IPS-18c (cell line): ENCODE results near the gene TBC1D2B.

Experiments
- H3K4me3 ChIP-seq: 2 replicates; pipeline ENCODE4 v1.7.0; 2013; ENCODE audit warnings: low read depth, mild to moderate bottlenecking, low read length, moderate library complexity; ENCODE audit not compliant: insufficient read depth
- H3K9me3 ChIP-seq: one replicate; pipeline ENCODE4 v1.6.1; 2013; ENCODE audit warnings: mild to moderate bottlenecking, low read length, moderate library complexity; ENCODE audit not compliant: control insufficient read depth, insufficient read depth

Gene TBC1D2B

DNA sequence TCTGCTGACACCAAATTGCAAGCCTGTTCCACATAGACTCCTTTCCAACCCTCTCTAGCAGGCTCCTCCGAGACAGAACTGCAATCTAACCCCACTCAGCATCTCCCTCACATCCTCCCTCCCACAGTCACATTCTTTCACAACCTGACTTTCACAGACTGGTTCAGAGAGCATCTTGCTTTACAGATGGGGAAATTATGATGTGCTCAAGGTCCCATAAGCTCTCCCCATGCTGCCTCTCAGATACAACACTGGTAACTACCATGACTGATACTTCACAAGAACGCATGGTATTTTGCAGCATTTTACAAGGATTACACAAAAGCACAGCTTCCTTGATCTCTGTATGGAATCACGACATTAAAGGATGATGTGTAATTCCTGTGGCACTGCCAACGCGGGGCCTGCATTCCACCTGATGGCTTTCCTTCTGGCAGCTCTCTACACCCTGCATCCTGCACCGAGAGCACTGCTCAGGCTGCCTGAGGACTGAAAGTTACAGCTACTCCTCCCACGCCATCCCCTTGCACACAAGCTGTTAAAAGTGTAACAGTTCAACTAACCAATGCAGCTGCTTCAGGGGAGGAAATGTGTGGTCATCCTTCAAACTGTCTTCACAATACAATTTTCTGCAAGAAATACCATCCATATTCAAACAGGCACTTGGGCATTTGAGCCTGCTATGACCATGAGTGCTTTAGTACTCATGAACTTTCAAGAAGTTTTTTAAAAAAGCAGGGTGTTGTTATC, 27.6 kb downstream of the TBC1D2B start:
- Histone ChIP-seq H3K9me3 (no peaks in the 10 kb centered on the region), H3K4me3 (no peak overlapping the region)

DNA sequence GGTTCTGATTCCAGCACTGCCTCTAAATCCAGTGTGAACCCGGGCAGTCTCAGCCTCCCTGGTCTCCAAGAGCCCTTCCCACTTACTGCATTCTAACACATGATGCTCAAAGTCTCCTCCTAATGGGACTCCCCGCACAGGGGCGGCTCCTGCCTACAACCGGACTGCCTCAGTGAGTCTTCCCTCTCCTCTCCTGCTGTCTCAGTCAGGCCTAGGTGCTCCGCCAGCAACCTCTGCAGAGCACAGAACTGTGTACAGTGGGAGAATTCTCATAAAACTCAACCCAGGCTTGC, 28.9 kb downstream of the TBC1D2B start:
- Histone ChIP-seq H3K9me3 (no peaks in the 10 kb centered on the region), H3K4me3 (no peak overlapping the region)

DNA sequence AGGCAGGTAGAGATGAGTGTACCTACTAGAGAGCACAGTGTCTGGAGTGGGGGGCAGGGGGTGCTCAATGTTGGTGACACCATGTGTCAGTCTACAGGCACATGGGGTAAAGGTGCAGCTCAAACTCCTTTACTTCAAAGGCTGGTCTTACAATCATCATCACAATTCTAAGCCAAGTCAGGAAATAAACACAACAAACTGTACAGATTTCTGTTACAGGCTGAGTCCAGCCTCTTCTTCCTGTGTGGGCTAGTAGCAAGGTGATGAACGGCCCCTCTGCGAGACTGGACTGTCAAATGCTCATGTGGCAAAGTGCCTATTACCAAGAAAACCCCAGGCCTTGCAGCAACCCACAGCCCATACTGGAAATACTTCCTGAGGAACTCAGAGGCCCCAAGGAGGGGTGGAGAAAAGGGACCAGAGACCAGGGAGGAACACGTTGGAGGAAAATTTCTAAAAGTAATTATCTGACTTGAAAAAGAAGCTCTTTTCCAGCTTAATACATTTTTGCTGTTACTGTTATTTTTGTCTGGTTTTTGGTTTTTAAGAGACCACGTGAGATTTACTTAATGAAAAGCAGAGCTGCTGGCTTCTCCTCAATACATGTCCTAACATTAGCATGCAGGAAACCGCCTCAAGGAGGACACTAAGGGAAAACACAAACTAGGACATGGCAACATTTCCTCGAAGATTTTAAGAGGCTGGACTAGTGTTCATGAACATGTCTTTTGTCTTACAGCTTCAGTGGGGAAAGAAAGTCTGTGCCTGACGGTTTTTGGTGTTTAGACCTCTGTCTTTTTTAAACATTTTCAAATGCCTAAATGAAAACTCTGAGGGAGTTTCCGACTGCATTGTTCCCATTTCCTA, 29.5 kb downstream of the TBC1D2B start:
- Histone ChIP-seq H3K4me3 (no peak overlapping the region), H3K9me3 (no peaks in the 10 kb centered on the region)

DNA sequence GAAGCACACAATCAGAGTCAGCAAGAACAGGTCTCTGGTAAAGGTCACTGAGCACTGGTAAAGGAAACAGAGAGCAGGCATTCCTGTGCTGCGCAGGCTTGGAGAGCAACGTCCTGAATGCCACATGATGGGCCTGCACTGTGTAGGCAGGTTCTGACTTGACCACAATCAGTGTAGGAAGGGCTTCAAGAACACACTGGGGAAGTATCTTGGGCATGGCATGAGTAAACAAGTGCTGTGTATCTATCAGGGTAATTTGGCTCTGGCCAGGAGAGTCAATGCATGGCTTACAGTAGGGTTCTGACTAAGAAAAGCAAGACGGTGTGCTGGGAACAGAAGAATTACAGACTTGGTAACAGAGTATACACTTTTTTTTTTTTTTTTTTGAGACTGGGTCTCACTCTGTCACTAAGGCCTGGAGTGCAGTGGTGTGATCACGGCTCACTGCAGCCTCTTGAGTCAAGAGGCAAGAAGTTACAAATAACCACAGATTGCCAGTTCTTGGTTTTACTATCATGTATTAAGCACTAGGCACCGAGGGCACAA, 30.6 kb downstream of the TBC1D2B start:
- no peaks in the 10 kb centered on the region for H3K9me3 ChIP-seq
- H3K4me3 ChIP-seq = no peak overlapping the region

DNA sequence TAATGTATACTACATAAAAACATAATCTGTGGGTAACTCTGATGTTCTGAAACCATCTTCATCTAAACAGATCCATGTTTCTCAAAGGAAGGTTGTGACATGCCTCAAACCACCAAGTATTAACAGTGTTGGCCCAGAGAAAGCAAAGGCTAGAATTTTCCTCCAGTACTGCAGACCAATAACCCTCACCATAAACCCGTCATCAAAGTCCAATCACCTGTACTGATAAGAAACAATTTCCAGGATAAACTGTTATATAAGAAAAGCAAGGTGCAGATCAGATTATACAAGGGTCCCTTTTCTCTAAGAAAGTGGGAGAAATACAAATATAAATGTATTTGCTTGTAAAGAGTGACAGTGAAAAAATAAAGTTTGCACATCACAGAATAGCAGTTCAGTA, 32.3 kb downstream of the TBC1D2B start:
- Histone ChIP-seq H3K9me3 (no peaks in the 10 kb centered on the region), H3K4me3 (no peak overlapping the region)

DNA sequence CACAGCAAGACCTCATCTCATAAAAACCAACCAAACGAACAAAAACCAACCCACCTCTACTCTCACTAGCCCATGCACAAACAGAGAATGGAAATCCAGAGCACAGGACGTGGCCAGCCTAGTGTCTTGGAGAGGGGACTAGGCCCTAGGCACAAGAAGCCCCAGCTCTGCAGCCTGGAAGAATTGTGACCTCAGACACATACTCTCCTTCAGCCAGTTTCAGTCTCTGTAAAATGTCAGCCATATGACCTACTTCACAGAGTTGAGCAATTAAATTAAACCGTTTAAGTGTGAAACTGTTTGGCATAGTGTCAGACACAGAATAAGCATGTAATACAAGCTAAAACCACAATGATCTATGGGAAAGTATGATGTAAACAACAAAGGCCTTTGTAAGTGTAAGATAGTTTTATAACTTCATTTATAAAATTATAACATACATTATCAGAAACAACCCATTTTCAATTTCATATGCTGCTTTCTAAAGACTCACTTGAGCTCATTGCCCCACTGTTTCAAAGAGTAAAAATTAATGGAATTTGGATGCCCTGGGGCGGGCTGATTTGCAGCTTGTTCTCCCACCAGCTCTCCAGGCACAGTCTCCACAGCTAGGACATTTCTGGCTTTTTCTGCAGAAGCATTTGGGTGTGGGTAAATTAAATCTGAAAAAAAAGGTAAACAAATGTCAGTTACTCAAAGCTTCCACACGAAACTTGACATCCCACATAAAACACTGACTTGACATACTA, 32.9 kb downstream of the TBC1D2B start:
- Histone ChIP-seq H3K9me3 (no peaks in the 10 kb centered on the region), H3K4me3 (no peak overlapping the region)

DNA sequence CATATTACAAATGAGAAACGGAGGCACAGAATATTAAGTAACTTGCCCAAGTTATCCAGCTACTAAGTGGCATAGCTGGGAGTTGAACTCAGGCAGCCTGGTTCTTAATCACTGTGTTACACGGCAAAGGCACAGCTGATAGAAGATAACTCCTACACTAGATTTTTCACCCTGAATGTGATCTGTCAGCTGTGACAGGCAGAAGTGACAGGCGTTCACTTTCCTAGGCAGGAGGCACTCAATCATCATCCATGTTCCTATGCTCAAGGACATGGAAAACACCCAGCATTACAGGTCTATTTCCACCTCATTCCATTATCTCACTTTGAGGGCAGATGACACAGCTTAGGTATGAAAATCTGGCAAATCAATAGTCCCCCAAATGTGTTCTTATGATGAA, 35.6 kb downstream of the TBC1D2B start:
- Histone ChIP-seq H3K4me3 (no peak overlapping the region), H3K9me3 (no peaks in the 10 kb centered on the region)

DNA sequence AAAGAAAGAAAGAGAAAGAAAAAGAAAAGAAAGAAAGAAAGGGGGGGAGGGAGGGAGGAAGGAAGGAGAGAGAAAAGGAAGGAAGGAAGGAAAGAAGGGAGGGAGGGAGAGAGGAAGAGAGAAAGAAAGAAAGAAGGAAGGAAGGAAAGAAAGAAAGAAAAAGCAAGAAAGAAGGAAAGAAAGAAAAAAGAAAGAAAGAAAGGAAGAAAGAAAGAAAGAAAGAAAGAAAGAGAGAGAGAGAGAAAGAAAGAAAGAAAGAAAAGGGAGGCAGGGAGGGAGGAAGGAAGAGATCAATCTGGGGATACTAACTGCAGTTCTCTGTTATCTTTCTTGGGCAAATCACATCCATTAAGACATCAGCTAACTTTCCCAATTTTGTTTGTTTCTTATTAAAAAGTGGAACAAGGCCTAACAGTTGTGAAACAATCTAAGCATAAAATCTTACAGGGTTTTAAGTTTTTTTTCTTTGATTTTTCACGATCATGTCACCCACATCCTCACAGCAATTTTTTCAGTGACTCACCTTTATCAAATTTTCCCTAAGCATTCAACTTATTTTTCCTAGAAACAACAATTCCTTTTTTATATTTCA, 36.8 kb downstream of the TBC1D2B start:
- Histone ChIP-seq H3K4me3 (no peak overlapping the region), H3K9me3 (no peaks in the 10 kb centered on the region)

DNA sequence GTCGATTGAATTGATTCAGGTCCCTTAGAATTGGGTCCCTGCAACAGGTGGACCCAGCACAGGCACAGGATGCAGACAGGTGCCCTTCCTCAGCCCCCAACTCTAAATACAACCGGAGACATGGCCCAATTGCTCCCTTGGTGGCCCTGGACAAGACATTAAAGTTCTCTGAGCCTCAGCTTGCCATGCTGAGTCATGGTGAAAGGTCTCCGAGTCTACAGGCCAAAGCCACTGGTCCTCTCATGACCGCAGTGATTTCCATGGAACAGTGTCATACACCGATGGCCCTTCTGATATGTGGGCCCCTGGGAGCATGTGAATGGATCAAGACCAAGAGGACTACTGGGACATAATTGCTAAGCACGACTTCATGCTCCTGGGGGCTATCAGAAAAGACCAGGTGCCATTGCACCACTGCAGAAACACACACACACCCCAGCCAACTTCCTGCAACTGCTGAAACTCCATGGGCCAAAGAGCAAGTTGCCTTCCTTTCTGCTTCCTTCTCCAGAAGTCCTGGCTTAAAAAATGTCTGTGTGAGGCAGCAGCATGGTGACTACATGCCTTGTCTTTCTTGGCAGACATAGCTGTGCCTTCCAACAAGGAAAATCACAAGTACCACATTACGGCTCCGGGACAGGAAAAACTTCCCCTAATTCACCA, 38.8 kb downstream of the TBC1D2B start:
- H3K4me3 ChIP-seq = no peak overlapping the region

DNA sequence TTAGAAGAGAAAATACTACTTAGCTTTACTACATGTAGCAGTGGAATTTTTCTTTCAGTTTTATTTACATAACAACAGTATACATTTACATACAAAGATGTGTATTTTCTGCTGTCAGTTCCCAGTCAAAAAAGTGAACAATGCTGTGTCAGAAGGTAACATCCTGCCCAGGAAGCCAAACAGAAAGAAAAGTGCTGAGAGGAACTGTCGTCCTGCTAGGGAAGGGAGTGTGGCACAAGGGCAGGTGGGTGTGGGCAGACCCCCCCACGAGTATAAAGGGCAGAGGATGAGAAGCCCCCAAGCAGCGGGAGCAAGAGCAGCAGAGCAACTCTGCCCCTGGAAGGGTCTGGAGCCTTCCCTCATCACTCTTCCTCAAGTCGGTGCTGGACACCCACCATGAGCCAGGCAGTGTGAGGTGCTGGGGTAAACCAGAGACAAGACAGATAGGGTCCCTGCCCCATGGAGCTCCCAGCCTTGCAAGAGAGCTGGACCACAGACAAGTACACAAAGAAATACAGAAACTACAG, 39.7 kb downstream of the TBC1D2B start:
- H3K9me3 ChIP-seq = peaks cover 2% of the 10 kb centered on the region
- no peak overlapping the region for H3K4me3 ChIP-seq

More for the DNA sequence above, 38.8 kb downstream of the TBC1D2B start:
- H3K9me3 ChIP-seq = peaks cover 2% of the 10 kb centered on the region

DNA sequence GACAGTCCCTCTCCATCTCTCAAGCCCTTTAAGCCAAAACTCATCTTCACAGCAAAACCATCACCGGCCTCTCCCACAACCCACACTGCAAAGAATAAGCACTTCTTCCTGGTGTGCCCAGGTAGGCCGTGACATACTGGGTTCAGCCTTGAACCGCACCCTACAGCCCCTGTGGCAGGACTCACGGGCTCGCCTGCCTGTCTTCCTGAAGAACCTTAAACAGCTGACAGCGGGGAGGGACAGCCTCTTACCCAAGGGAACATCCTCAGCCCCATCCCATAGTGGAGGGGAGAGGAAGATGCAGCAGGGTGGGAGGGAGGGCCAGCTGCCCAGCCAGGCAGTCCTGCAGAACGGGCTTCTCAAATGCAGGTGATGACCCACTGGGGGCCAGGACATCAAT, 40.2 kb downstream of the TBC1D2B start:
- Histone ChIP-seq H3K4me3 (no peak overlapping the region), H3K9me3 (peaks cover 2% of the 10 kb centered on the region)

DNA sequence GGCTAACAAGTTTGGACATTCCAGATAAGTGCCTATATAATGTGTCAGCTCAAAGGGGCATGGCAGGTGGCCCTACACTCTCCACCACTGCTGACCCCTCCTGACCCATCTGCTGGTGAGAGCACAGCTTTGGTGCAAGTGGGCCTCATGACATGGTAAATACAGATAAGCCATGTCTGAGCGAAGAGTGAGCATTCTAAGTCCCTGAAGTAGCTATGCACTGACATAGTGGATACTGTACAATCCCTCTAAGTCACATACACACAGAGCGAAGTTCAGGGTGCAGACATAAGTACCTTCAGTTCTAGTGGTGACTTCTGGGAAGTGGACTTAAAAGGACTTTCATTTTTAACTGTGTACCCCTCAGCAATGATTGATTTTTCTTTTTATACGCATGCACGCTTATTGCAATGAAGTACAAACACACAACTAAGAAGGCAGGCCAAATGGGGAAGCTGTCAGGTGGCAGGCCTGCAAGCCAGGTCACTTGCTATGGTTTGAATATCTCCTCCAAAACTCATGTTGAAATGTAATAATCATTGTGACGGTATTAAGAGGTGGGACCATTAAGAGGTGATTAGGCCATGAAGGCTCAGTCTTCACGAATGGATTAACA, 41.5 kb downstream of the TBC1D2B start:
- peaks cover 2% of the 10 kb centered on the region for H3K9me3 ChIP-seq
- H3K4me3 ChIP-seq = no peak overlapping the region

DNA sequence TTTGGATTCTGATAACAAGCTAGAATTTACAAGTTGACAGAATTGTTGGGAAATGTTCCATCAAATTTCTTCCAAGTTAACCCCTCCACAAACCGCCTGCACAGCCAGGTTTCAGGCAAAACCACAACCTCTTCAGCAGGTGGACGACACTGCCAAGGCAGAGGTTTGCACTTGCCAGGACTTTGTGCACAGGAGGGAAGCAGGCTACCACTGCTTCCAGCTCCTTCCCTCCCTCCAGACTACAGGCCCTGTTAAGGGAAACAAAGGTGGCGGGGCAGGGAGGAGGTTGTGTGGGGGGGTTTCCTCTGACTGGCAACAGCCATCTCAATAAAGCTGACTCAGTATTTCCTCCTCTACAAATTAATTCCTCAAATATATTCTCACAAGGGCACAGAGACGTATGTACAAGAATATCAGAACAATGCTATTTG, 42.2 kb downstream of the TBC1D2B start:
- Histone ChIP-seq H3K9me3 (peaks cover 2% of the 10 kb centered on the region), H3K4me3 (no peak overlapping the region)

DNA sequence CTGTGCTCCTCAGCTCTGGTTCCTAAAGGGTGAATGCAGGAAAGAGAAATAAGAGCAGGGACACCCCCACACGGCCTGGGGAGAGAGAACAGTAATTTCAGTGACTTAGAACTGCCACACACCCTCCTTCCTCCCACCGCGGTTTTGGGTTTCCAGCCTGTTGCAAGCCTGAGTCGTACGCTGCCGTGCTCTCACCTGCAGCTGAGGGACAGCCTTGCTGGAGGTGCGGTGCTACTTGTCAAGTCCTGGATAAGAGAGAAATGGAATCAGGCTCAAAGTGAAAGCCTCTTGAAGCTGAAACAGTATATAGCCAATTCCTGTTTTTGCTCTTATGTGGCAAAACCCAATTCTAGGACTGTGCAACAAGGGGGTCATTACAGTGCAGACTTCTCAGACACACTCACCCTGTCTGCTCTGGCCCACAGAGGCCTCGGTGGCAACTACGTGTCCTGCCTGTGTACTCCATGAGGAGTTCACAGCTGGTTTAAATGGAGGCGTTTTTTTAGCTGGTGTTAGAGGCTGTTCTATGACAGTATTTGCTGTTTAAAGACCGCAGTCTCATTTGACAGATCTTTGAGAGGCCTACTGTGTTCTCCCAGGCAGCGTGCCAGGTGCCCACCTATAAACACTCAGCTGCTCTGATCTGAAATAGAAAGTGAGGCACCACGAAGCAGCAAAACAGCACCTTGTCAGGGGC, 42.9 kb downstream of the TBC1D2B start:
- H3K4me3 ChIP-seq = no peak overlapping the region
- H3K9me3 ChIP-seq = peaks cover 2% of the 10 kb centered on the region

DNA sequence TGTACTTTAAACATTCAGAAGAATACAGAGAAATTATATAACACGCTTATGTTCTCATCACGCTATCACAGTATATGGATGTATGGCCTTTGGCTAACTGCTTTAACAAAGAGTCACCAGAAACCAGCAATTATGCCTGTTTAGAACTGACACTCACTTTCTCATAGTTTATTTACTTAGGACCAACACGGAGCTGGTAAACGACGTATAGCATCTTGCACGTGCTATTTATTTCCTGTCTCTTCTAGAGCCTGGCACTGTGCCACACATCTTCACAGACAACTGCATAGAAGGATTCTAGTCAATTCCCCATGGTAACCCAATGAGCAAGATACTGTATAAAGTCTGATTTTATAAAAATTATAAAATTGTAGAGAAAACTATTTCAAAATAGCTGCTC, 43.6 kb downstream of the TBC1D2B start:
- peaks cover 2% of the 10 kb centered on the region for H3K9me3 ChIP-seq
- no peak overlapping the region for H3K4me3 ChIP-seq

DNA sequence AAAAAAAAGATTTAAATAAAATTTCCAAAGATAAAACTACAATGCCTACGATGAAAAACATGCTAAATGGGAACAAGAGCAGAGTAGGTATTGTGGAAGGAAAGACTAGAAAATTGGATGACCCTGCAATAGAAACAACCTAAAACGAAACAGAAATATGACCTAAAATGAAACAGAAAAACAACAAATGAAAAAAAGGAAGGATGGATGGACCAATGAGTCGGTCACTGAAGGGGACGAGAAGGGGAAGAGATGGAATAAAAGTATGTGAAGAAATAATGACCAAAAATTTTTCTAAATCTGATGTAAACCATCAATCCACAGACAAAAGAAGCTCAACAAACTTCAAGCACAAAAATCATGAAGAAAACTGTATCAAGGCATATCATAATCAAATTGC, 44.8 kb downstream of the TBC1D2B start:
- Histone ChIP-seq H3K9me3 (peaks cover 2% of the 10 kb centered on the region), H3K4me3 (no peak overlapping the region)
